GM10248 (cell line): ENCODE data around the gene LRRK1.

Experiments used
- CTCF ChIA-PET: fragments of 300-600 bp; sonication (Branson Sonifier 250); formaldehyde crosslinking; extraction: SDS; loops from one replicate; lab custom pipeline; 2021; ENCODE audit warnings: antibody characterized with exemption; lab: Yijun Ruan, JAX
- POLR2A ChIA-PET: fragments of 350-650 bp; sonication (Branson Sonifier 250); formaldehyde crosslinking; extraction: SDS; loops from one replicate; lab custom pipeline; 2020; ENCODE audit warnings: antibody characterized with exemption; lab: Yijun Ruan, JAX
- DNase-seq: peaks from one replicate; pipeline ENCODE4 v3.0.0; 2012; ENCODE audit errors: extremely low spot score
- CTCF ChIP-seq: IDR thresholded peaks from 2 replicates; pipeline ENCODE4 v1.5.1; 2012; ENCODE audit warnings: mild to moderate bottlenecking, low read depth; ENCODE audit errors: extremely low read depth, missing control alignments, control extremely low read depth

Gene LRRK1

DNA sequence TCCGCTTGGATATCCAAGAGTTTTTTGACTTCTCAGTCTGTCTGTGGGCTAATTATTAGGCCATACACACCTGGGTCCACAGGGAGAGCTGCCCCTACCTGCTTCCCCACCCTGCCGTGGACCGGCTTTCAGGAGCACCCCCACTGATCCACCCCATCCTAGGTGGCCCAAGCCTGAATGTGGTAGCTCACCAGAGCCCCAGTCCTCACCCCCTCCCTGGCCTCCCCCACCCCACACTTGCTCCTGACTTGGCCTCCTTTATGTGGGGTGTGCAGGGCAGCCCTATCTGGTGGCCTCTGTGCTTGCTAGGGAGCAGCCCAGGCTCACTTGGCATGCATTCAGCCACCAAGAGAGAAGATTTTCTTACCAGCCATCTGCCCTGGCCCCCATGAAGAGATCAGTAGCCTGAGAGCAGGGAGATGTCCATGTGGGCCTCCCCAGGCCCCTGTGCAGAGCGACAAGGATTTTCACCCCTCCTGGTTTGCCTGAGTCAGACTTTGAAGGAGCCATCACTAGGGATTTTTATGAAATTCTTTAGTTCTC lies 11.2 kb downstream of the LRRK1 start:
- no peak for TF ChIP-seq CTCF
- no peak for DNase-seq
- ChIA-PET CTCF (interaction anchor here (1.3 to 5.5 kb wide), 4 partner anchors 10 to 77 kb away, joined by 5 to 55 read pairs (median 33); partner anchors contain the start of gene LRRK1), POLR2A (no interaction called here)

GRCh38 chr15:100931143-100931890 lies 12.2 kb downstream of the LRRK1 start:
- DNase-seq, result peak; percentile 73
- ChIA-PET POLR2A (interaction anchor here (0.8 kb wide), 1 partner anchor 11 kb away, joined by 3 read pairs; no protein-coding TSS in a partner anchor), CTCF (interaction anchor here (2.3 to 5.5 kb wide), 3 partner anchors 12 to 76 kb away, joined by 14 to 55 read pairs (median 52); partner anchors contain the start of gene LRRK1)
- TF ChIP-seq CTCF, result no peak

- CTCF ChIA-PET, result interaction anchor here (1.9 to 2.1 kb wide), 2 partner anchors 14 to 75 kb away, joined by 7 to 9 read pairs; partner anchors contain the start of gene LRRK1
- DNase-seq, result no peak
- TF ChIP-seq CTCF, result no peak
- POLR2A ChIA-PET, result no interaction called here
These were observed 13.7 kb downstream of the LRRK1 start for GRCh38 chr15:100932676-100933348.

DNA sequence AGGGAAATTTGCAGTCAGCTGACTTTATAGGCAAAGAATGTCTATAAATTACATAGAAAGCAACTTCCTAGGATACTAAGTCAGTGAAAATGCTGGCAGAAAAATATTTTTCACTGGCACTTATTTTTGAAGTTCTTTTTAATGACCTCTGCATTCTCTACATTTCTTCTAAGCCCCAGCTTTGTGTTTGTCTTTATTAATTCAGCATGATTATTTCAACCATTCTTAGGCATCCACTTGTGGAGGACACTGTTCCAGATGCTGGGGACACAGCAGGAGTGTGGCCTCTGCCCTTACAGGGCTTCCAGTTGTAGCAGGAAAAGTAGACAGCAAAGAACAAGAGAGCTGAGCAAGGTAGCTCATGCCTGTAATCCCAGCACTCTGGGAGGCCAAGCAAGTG lies 15.0 kb downstream of the LRRK1 start:
- POLR2A ChIA-PET, result interaction anchor here (0.7 kb wide), 1 partner anchor 41 kb away, joined by 4 read pairs; no protein-coding TSS in a partner anchor
- DNase-seq, result no peak
- CTCF ChIA-PET, result interaction anchor here (1.0 to 2.1 kb wide), 3 partner anchors 16 to 74 kb away, joined by 5 to 9 read pairs (median 7); partner anchors contain the start of gene LRRK1
- no peak for TF ChIP-seq CTCF

- ChIA-PET POLR2A (interaction anchor here (0.7 kb wide), 1 partner anchor 41 kb away, joined by 4 read pairs; no protein-coding TSS in a partner anchor), CTCF (interaction anchor here (0.9 to 2.1 kb wide), 7 partner anchors 8 to 76 kb away, joined by 4 to 9 read pairs (median 5); partner anchors contain the start of gene LRRK1)
These were observed 15.6 kb downstream of the LRRK1 start for GRCh38 chr15:100934726-100935125.

More at GRCh38 chr15:100934726-100935125, 15.6 kb downstream of the LRRK1 start:
- TF ChIP-seq CTCF, result no peak
- no peak for DNase-seq
